ENCODE results near the gene SDCCAG8. TPM values are rescaled to one million over a fixed set of nuclear protein-coding genes. Genes with fewer than 3 reads are reported as not detected.

Gene SDCCAG8
- total and polyA plus RNA-seq, 2 of the 8 experiments (the other 6 are each of a cell fraction or from before 2014, with no cell fraction given), result 15.6 to 21.0 TPM

- TF ChIP-seq NANOG (IDR thresholded peaks at IDR 0.05; ENCODE audit: insufficient read depth, low read depth, low read length, poor library complexity, severe bottlenecking), result no peak
- no peak for TF ChIP-seq RNF2 (IDR thresholded peaks at IDR 0.05; ENCODE audit: borderline replicate concordance, low read depth, low read length, missing control alignments, poor library complexity, severe bottlenecking)
- no peak for TF ChIP-seq BCL11A (IDR thresholded peaks at IDR 0.05; ENCODE audit: low read depth in 2 of 2, low read length in 2 of 2)
- TF ChIP-seq RXRA (IDR thresholded peaks at IDR 0.05; ENCODE audit: insufficient read depth, low read depth, low read length), result no peak
- TF ChIP-seq EGR1 (IDR thresholded peaks at IDR 0.05; ENCODE audit: borderline replicate concordance, low read depth, low read length), result no peak
- TF ChIP-seq RBBP5 (IDR thresholded peaks at IDR 0.05; ENCODE audit: borderline replicate concordance, low read depth, low read length), result no peak
- TF ChIP-seq SP4 (IDR thresholded peaks at IDR 0.05; ENCODE audit: low read length), result no peak
- peak; percentile 88 to 92 for TF ChIP-seq RAD21 (IDR thresholded peaks at IDR 0.05 in 1 of 2, conservative IDR thresholded peaks at IDR 0.05 in 1 of 2; ENCODE audit: low read depth in 2 of 2, low read length in 2 of 2)
- no peak for TF ChIP-seq RFX5 (IDR thresholded peaks at IDR 0.05; ENCODE audit: borderline replicate concordance, low read depth, low read length)
- TF ChIP-seq CHD7 (IDR thresholded peaks at IDR 0.05; ENCODE audit: insufficient replicate concordance, low read length), result no peak
Measured at GRCh38 chr1:243475966-243476365, 220.1 kb downstream of the SDCCAG8 start (continued).

Measured in H1 (cell line).